Measurements from ENCODE around the gene PHEX. TPM values are rescaled to one million over a fixed set of nuclear protein-coding genes. Genes with fewer than 3 reads are reported as not detected.

PHEX gene
- total RNA-seq, 2 donors from 2014 or later, result 0.24 to 0.37 TPM

- TF ChIP-seq, protein P1, sequence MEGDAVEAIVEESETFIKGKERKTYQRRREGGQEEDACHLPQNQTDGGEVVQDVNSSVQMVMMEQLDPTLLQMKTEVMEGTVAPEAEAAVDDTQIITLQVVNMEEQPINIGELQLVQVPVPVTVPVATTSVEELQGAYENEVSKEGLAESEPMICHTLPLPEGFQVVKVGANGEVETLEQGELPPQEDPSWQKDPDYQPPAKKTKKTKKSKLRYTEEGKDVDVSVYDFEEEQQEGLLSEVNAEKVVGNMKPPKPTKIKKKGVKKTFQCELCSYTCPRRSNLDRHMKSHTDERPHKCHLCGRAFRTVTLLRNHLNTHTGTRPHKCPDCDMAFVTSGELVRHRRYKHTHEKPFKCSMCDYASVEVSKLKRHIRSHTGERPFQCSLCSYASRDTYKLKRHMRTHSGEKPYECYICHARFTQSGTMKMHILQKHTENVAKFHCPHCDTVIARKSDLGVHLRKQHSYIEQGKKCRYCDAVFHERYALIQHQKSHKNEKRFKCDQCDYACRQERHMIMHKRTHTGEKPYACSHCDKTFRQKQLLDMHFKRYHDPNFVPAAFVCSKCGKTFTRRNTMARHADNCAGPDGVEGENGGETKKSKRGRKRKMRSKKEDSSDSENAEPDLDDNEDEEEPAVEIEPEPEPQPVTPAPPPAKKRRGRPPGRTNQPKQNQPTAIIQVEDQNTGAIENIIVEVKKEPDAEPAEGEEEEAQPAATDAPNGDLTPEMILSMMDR (conservative IDR thresholded peaks at IDR 0.05), result no peak
- Mint-ChIP-seq H3K4me3 (no peak overlapping the region), H3K36me3 (ENCODE audit: low read depth) (no peaks in the 10 kb centered on the region), H3K27me3 (ENCODE audit: insufficient read depth) (peaks cover 29% of the 10 kb centered on the region), H3K9me3 (no peaks in the 10 kb centered on the region), H3K4me1 (peaks cover 18% of the 10 kb centered on the region), H3K27ac (no peak overlapping the region)
- H3K4me3 ChIP-seq (ENCODE audit: low read length), result no peak overlapping the region
- peaks cover 6% of the 10 kb centered on the region for H3K27me3 ChIP-seq (ENCODE audit: control insufficient read depth, insufficient read depth, low read length, poor library complexity, severe bottlenecking)
- 64% methylated on average over 4 of the region's 5 CpGs; no CpG with 5 or more reads in 1 of the 2 experiments for WGBS, 2 experiments (ENCODE audit: insufficient coverage in 1 of 2, insufficient read length in 1 of 2)
- no peaks in the 10 kb centered on the region for H3K36me3 ChIP-seq (ENCODE audit: control insufficient read depth, insufficient read depth, low read length)
- no peak overlapping the region for H3K27ac ChIP-seq (ENCODE audit: low read depth, low read length)
- no peak for DNase-seq
- H3K9me3 ChIP-seq (ENCODE audit: control insufficient read depth, low read length), result no peaks in the 10 kb centered on the region
- no peak overlapping the region for H3K9ac ChIP-seq (ENCODE audit: extremely low read depth, low read length, poor library complexity, severe bottlenecking)
- H3K4me1 ChIP-seq (ENCODE audit: control insufficient read depth, insufficient read depth, low read length), result no peaks in the 10 kb centered on the region
These were observed 1.7 kb downstream of the PHEX start for GRCh38 chrX:22033818-22034217.

GRCh38 chrX:22035236-22035635 lies 3.1 kb downstream of the PHEX start:
- peaks cover 21% of the 10 kb centered on the region for H3K27me3 Mint-ChIP-seq (ENCODE audit: insufficient read depth)
- no peaks in the 10 kb centered on the region for H3K36me3 ChIP-seq (ENCODE audit: control insufficient read depth, insufficient read depth, low read length)
- 100% methylated on average over 1 of the region's 1 CpG; no CpG with 5 or more reads in 1 of the 2 experiments for WGBS, 2 experiments (ENCODE audit: insufficient coverage in 1 of 2, insufficient read length in 1 of 2)
- no peak overlapping the region for H3K4me3 ChIP-seq (ENCODE audit: low read length)
- no peaks in the 10 kb centered on the region for H3K9me3 ChIP-seq (ENCODE audit: control insufficient read depth, low read length)
- no peaks in the 10 kb centered on the region for H3K9me3 Mint-ChIP-seq
- peaks cover 18% of the 10 kb centered on the region for H3K4me1 Mint-ChIP-seq
- H3K4me1 ChIP-seq (ENCODE audit: control insufficient read depth, insufficient read depth, low read length), result no peaks in the 10 kb centered on the region
- no peak overlapping the region for H3K27ac Mint-ChIP-seq
- no peak overlapping the region for H3K9ac ChIP-seq (ENCODE audit: extremely low read depth, low read length, poor library complexity, severe bottlenecking)
- no peaks in the 10 kb centered on the region for H3K27me3 ChIP-seq (ENCODE audit: control insufficient read depth, insufficient read depth, low read length, poor library complexity, severe bottlenecking)
- no peaks in the 10 kb centered on the region for H3K36me3 Mint-ChIP-seq (ENCODE audit: low read depth)
- TF ChIP-seq, protein P1 (conservative IDR thresholded peaks at IDR 0.05), result no peak
- no peak overlapping the region for H3K4me3 Mint-ChIP-seq
- H3K27ac ChIP-seq (ENCODE audit: low read depth, low read length), result no peak overlapping the region
- no peak for DNase-seq

GRCh38 chrX:22037225-22037624 lies 5.1 kb downstream of the PHEX start:
- TF ChIP-seq, protein P1 (conservative IDR thresholded peaks at IDR 0.05), result no peak
- Histone ChIP-seq H3K27me3 (ENCODE audit: control insufficient read depth, insufficient read depth, low read length, poor library complexity, severe bottlenecking) (no peaks in the 10 kb centered on the region), H3K4me1 (ENCODE audit: control insufficient read depth, insufficient read depth, low read length) (no peaks in the 10 kb centered on the region), H3K27ac (ENCODE audit: low read depth, low read length) (no peak overlapping the region), H3K9ac (ENCODE audit: extremely low read depth, low read length, poor library complexity, severe bottlenecking) (no peak overlapping the region), H3K4me3 (ENCODE audit: low read length) (no peak overlapping the region), H3K36me3 (ENCODE audit: control insufficient read depth, insufficient read depth, low read length) (no peaks in the 10 kb centered on the region), H3K9me3 (ENCODE audit: control insufficient read depth, low read length) (no peaks in the 10 kb centered on the region)
- peaks cover 18% of the 10 kb centered on the region for H3K4me1 Mint-ChIP-seq
- WGBS, 2 experiments (ENCODE audit: insufficient coverage in 1 of 2, insufficient read length in 1 of 2), result 100% methylated on average over 2 of the region's 2 CpGs; no CpG with 5 or more reads in 1 of the 2 experiments
- H3K9me3 Mint-ChIP-seq, result no peaks in the 10 kb centered on the region
- no peak overlapping the region for H3K4me3 Mint-ChIP-seq
- DNase-seq, result no peak
- no peaks in the 10 kb centered on the region for H3K36me3 Mint-ChIP-seq (ENCODE audit: low read depth)
- no peak overlapping the region for H3K27ac Mint-ChIP-seq
- H3K27me3 Mint-ChIP-seq (ENCODE audit: insufficient read depth), result peaks cover 14% of the 10 kb centered on the region

All from endodermal cell (in vitro differentiated cells).